GM18508 (cell line): ENCODE measurements around the gene ZBTB32.

Source experiments
- ATAC-seq: cut with Tn5 transposase; IDR thresholded peaks from one replicate; pipeline ENCODE4 v1.9.1; 2021; ENCODE audit warnings: moderate number of reproducible peaks; ENCODE audit not compliant: insufficient read depth, unreplicated experiment

The ZBTB32 gene

GRCh38 chr19:35693835-35694599 lies 10.3 kb upstream of the ZBTB32 start:
- ATAC-seq, result no peak

DNA sequence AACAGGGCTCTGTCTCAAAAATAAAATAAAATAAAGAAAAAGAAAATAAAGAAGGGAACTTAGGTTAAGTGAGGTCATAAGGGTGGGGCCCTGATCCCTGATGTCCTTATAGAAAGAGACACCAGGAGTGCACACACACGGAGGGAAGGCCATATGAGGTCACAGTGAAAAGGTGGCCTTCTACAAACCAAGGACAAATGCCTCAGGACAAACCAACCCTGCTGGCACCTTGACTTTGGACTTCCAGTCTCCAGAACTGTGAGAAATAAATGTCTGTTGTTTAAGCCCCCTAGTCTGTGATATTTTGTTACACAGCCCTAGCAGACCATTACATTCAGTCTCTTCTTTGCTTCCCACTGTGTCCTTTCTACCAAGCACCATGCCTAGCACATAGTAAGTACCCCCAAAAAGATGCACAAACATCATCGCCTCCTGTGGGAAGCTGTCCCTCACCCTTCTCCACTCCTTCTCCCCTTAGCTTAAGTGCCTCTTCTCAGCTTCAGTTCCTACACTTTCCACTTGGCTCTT lies 8.4 kb upstream of the ZBTB32 start:
- ATAC-seq, result no peak

DNA sequence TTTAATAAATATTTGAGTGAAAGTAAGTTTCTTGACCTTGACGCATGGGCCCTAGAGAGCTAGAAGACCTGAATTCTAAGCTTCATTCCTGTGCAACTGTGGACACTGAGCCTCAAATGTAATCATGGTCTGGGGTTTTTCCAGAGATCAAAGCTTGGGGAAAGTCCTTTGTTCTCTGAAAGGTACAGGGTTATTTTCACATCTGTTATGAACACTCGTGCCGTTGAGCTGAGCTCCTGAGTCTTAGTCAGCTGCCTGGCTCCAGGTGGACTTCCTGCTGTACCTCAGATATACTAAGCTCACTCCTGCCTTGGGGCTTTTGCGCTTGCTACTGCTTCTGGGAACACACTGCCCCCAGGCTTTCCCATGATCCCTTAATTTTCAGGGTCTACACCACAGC lies 7.5 kb upstream of the ZBTB32 start:
- no peak for ATAC-seq

- ATAC-seq, result peak; percentile 86
Observed at GRCh38 chr19:35702223-35703012, 1.9 kb upstream of the ZBTB32 start.

- ATAC-seq, result no peak
Observed at GRCh38 chr19:35703343-35703742, 1.0 kb upstream of the ZBTB32 start.

- ATAC-seq, result no peak
Observed at GRCh38 chr19:35708391-35708790, 4.0 kb downstream of the ZBTB32 start.

- peak; percentile 31 for ATAC-seq
Observed at GRCh38 chr19:35710784-35711723, 6.7 kb downstream of the ZBTB32 start.

DNA sequence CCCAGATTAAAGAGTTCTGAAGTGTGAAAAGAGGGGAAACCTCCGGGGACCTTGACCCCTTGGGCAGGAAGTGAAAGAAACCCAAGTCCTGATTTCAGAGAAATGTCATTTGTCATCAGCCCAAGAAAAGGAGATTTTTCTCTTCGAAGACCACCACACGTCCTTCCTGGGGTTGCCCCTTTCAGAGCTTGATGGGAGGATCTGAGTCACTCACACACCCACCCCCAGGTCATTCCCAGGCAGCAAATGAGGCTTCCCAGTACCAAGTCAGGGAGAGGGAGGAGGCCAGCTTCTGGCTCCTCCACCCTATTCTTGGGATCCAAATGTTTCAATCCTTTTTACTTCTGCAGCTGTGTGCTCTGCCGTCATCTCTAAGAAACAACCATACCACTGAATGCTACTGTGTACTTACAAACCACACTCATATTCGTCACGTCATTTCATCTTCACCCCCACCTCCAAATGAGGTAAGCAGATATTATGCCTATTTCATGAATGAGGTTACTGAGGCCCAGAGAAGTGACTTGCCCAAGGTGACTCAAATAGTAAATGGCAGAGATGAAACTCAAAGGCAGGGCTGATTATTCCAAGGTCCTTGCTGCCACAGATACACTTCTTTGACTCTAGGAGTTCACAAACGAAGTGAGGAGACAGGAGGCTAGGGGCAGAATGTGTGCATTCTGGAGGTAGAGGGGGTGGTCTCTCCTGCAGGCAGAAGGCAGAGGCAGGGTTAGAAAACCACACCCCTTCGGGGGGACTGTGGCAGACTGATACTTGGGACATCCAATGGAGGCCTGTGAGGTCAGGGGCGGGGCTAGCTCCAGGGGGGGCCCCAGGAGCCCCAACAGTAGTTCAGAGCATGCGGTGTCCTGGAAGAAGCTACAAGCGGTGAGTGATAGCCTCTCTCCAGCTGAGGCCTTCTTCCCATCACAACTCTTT lies 8.5 kb downstream of the ZBTB32 start:
- no peak for ATAC-seq

GRCh38 chr19:35713506-35713850 lies 9.1 kb downstream of the ZBTB32 start:
- no peak for ATAC-seq

GRCh38 chr19:35713904-35714495 lies 9.6 kb downstream of the ZBTB32 start:
- no peak for ATAC-seq

GRCh38 chr19:35714601-35715354 lies 10.4 kb downstream of the ZBTB32 start:
- ATAC-seq, result no peak

- no peak for ATAC-seq
Observed at GRCh38 chr19:35715355-35715809, 11.0 kb downstream of the ZBTB32 start.

DNA sequence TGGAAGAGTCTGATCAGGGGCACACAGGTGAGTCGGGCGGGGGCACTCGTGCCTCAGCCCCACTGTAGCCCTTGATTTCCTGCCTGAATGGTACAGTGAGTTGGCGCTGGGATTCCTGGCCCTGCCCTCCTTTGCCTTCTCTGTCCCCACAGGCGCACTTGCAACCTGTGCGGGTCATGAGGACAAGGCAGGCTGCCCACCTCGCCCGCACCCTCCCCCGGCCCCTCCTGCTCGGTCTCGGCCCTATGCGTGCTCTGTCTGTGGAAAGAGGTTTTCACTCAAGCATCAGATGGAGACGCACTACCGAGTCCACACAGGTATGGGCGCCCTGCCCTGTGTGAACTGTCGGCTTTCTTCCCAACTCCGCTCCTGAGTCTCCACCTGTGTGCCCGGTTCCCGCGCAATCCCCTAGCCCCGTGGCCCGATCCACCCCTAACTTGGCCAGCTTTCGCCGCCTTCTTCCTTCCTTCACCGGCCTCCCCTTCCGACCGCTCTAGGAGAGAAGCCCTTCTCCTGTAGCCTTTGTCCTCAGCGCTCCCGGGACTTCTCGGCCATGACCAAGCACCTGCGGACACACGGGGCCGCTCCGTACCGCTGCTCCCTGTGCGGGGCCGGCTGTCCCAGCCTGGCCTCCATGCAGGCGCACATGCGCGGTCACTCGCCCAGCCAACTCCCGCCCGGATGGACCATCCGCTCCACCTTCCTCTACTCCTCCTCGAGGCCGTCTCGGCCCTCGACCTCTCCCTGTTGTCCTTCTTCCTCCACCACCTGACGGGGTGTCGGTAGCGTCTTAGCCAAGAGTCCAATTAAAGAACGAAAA lies 11.8 kb downstream of the ZBTB32 start:
- ATAC-seq, result no peak

- ATAC-seq, result no peak
Observed at GRCh38 chr19:35716801-35717664, 12.7 kb downstream of the ZBTB32 start.

DNA sequence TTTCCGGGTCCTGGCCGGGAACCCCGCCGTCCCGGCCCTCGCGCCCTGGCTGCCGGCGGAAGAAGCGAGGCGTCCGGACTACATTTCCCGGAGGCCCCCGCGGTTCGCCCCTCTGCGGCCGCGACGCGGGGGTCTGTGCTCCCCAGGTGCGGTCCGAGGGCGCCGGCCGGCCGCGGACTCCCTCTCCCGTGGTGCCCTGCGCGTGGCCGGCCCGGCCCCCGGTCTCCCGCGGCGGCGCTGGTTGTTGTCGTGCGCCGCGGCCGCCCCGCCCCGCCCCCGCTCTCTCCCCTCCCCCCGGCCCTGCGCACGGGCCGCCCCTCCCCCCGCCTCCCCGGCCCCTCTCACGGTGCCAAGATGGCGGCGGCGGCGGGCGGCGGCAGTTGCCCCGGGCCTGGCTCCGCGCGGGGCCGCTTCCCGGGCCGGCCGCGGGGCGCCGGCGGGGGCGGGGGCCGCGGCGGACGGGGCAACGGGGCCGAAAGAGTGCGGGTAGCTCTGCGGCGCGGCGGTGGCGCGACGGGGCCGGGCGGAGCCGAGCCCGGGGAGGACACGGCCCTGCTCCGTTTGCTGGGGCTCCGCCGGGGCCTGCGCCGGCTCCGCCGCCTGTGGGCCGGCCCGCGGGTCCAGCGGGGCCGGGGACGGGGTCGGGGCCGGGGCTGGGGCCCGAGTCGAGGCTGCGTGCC lies 13.4 kb downstream of the ZBTB32 start, which contains the start of gene KMT2B:
KMT2B (plus strand) TSS at position 339 of the 680 bp plus-strand sequence; CDS start at position 355, 16 bp downstream.
- ATAC-seq, result no peak
